Activated naive CD4-positive, alpha-beta T cell treated with anti-CD3 and anti-CD28 coated beads for 36 hours (primary cell): ENCODE data around the gene GRIN2C. TPM values are rescaled to one million over a fixed set of nuclear protein-coding genes. Genes with fewer than 3 reads are reported as not detected.
"Not testable (repeated sequence)": the region's sequence is repeated elsewhere in the genome, so short reads cannot be mapped to it uniquely, and the experiment has no call there.

Experiments used
- CTCF ChIA-PET: fragments of 350-600 bp; sonication (Branson Sonifier 250); formaldehyde crosslinking; loops from one replicate; lab custom pipeline; 2021; ENCODE audit warnings: antibody characterized with exemption; lab: Charles Lee
- DNase-seq: peaks from one replicate; pipeline ENCODE4 v3.0.0-alpha.2; 2020
- H3K27ac Mint-ChIP-seq: one replicate; pipeline ENCODE4 v1.8.0; 2021; ENCODE audit warnings: mild to moderate bottlenecking, mixed read lengths
- H3K27me3 Mint-ChIP-seq: one replicate; pipeline ENCODE4 v1.8.0; 2021; ENCODE audit warnings: low read depth, mixed read lengths
- H3K36me3 Mint-ChIP-seq: one replicate; pipeline ENCODE4 v1.8.0; 2021; ENCODE audit warnings: low read depth, mixed read lengths
- H3K4me1 Mint-ChIP-seq: one replicate; pipeline ENCODE4 v1.8.0; 2021; ENCODE audit warnings: low read depth, mixed read lengths
- H3K4me3 Mint-ChIP-seq: one replicate; pipeline ENCODE4 v1.8.0; 2021; ENCODE audit warnings: mild to moderate bottlenecking, moderate library complexity, mixed read lengths
- H3K9me3 Mint-ChIP-seq: one replicate; pipeline ENCODE4 v1.8.0; 2021; ENCODE audit warnings: mixed read lengths
- intact Hi-C: fragments of 100-400 bp; cut with micrococcal nuclease; formaldehyde crosslinking; loops from one replicate; pipeline ENCODE4 v1.15.1; 2023
- total RNA-seq, 2 experiments: library from RNA; stranded (reverse); gene quantifications; one replicate each; pipeline ENCODE4 v1.2.3, GENCODE V29; 2021

Gene GRIN2C
- under 1 TPM in 1 of 2 experiments, not detected in 1; 0.07 TPM for total RNA-seq

- Mint-ChIP-seq H3K4me1 (peaks cover 15% of the 10 kb centered on the region), H3K9me3 (no peaks in the 10 kb centered on the region), H3K27me3 (peaks cover 50% of the 10 kb centered on the region), H3K36me3 (peaks cover 5% of the 10 kb centered on the region), H3K4me3 (peak within 1 kb of the TSS; percentile 32), H3K27ac (no peak within 1 kb of the TSS)
- DNase-seq, result no peak
- intact Hi-C loops, result no loop called here
- CTCF ChIA-PET, result interaction anchor here (0.9 to 10.0 kb wide), 7 partner anchors 16 to 202 kb away, joined by 3 to 165 read pairs (median 3); no protein-coding TSS in a partner anchor
Observed at GRCh38 chr17:74859459-74860228, at the start of gene GRIN2C. TSS of gene GRIN2C (minus strand) at chr17:74859885. CDS start at chr17:74855092, 4,793 bp downstream.

- H3K27ac Mint-ChIP-seq, H3K4me1 Mint-ChIP-seq, H3K4me3 Mint-ChIP-seq, DNase-seq, intact Hi-C loops, CTCF ChIA-PET, H3K9me3 Mint-ChIP-seq, H3K36me3 Mint-ChIP-seq, H3K27me3 Mint-ChIP-seq: not testable (repeated sequence)
Observed at GRCh38 chr17:74909097-74909496, 49.4 kb upstream of the GRIN2C start.

DNA sequence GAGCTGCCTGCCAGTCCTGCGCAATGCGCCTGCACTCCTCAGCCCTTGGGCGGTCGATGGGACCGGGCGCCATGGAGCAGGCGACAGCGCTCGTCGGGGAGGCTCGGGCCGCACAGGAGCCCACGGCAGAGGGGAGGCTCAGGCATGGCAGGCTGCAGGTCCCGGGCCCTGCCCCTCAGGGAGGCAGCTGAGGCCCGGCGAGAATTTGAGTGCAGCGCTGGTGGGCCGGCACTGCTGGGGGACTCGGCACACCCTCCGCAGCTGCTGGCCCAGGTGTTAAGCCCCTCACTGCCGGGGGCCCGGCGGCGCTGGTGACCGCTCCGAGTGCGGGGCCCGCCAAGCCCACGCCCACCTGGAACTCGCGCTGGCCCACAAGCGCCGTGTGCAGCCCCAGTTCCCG lies 47.3 kb upstream of the GRIN2C start:
- no peak overlapping the region for H3K27ac Mint-ChIP-seq
- no peak for DNase-seq
- no peaks in the 10 kb centered on the region for H3K27me3 Mint-ChIP-seq
- CTCF ChIA-PET, result interaction anchor here (0.6 to 1.3 kb wide), 2 partner anchors 54 to 110 kb away, joined by 4 to 6 read pairs; no protein-coding TSS in a partner anchor
- intact Hi-C loops, result no loop called here
- no peak overlapping the region for H3K4me3 Mint-ChIP-seq
- no peaks in the 10 kb centered on the region for H3K9me3 Mint-ChIP-seq
- no peaks in the 10 kb centered on the region for H3K36me3 Mint-ChIP-seq
- H3K4me1 Mint-ChIP-seq, result no peaks in the 10 kb centered on the region

- H3K36me3 Mint-ChIP-seq, intact Hi-C loops, H3K27me3 Mint-ChIP-seq, H3K4me1 Mint-ChIP-seq, DNase-seq, H3K9me3 Mint-ChIP-seq, H3K4me3 Mint-ChIP-seq, H3K27ac Mint-ChIP-seq: not testable (repeated sequence)
- CTCF ChIA-PET, result interaction anchor here (1.3 kb wide), 2 partner anchors 46 to 54 kb away, joined by 5 to 6 read pairs; no protein-coding TSS in a partner anchor
Observed at GRCh38 chr17:74906214-74906793, 46.6 kb upstream of the GRIN2C start.

DNA sequence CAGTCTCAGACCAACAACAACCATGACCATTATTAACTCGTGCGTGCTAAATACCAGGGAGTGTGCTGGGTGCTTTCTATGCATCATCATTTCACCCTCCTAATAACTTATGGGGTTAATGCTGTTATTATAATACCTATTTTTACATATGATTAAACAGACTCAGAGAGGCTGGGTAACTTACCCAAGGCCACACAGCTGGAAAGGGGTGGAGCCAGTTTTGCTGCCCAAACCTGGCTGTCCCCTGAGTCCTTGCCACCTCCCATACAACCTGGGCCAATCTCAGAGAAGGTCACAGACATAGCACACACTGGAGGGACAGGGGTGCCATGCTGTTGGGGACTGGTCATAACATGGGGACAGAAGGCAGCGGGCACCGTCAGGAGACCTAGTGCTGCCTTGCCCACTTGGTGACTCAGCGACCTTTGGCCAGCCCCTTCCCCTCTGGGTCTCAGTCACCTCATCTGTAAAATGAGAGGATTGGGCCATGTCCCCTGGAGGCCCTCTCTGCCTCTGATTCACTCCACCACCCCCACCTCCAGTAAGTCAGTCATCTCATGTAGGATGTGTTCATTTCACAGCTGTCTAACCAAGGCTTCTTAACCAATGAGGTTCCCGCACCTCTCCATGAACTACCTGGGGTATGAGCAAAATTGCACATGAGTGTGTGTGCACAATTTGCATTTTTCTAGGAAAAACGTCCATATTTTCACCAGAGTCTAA lies 45.2 kb upstream of the GRIN2C start:
- Mint-ChIP-seq H3K9me3 (no peaks in the 10 kb centered on the region), H3K27ac (no peak overlapping the region), H3K4me3 (no peak overlapping the region), H3K27me3 (no peaks in the 10 kb centered on the region), H3K4me1 (no peaks in the 10 kb centered on the region), H3K36me3 (no peaks in the 10 kb centered on the region)
- intact Hi-C loops, result no loop called here
- DNase-seq, result no peak
- CTCF ChIA-PET, result no interaction called here

DNA sequence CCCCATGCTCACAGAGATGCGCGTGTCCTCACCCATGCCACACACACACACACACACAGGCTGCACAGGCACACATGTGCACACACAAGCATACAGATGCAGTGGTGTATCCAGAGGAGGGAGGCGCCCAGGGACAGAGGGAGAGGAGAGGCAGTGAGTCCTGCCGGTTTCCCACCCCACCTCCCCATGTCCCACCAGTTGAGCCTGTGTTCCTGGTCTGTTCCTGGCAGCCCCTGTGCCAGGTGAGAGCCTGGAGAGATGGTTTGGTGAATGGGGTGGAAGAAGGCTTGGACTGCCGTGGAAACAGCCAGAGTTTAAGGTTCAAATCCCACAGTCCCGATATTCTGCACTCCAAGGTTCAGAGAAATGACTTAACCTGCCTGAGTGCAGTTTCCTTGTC lies 44.0 kb upstream of the GRIN2C start:
- intact Hi-C loops, result no loop called here
- Mint-ChIP-seq H3K27me3 (no peaks in the 10 kb centered on the region), H3K4me1 (no peaks in the 10 kb centered on the region), H3K9me3 (no peaks in the 10 kb centered on the region), H3K4me3 (no peak overlapping the region), H3K27ac (no peak overlapping the region), H3K36me3 (no peaks in the 10 kb centered on the region)
- DNase-seq, result no peak
- CTCF ChIA-PET, result no interaction called here

DNA sequence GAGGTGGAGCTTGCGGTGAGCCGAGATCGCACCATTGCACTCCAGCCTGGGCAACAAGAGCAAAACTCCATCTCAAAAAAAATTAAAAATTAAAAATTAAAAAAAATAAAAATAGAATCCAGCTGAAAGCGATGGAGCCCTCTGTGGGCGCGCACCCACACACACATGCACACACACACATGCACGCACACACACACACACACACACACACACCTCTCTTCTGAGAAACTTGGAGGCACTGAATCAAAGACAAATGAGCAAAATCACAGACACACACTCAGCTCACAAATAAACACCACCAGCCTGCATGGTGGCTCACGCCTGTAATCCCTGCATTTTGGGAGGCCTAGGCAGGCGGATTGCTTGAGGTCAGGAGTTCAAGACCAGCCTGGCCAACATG lies 43.3 kb upstream of the GRIN2C start:
- intact Hi-C loops, result no loop called here
- H3K27ac Mint-ChIP-seq, result no peak overlapping the region
- CTCF ChIA-PET, result no interaction called here
- no peaks in the 10 kb centered on the region for H3K36me3 Mint-ChIP-seq
- H3K4me3 Mint-ChIP-seq, result no peak overlapping the region
- no peaks in the 10 kb centered on the region for H3K9me3 Mint-ChIP-seq
- H3K27me3 Mint-ChIP-seq, result no peaks in the 10 kb centered on the region
- no peaks in the 10 kb centered on the region for H3K4me1 Mint-ChIP-seq
- DNase-seq, result no peak

DNA sequence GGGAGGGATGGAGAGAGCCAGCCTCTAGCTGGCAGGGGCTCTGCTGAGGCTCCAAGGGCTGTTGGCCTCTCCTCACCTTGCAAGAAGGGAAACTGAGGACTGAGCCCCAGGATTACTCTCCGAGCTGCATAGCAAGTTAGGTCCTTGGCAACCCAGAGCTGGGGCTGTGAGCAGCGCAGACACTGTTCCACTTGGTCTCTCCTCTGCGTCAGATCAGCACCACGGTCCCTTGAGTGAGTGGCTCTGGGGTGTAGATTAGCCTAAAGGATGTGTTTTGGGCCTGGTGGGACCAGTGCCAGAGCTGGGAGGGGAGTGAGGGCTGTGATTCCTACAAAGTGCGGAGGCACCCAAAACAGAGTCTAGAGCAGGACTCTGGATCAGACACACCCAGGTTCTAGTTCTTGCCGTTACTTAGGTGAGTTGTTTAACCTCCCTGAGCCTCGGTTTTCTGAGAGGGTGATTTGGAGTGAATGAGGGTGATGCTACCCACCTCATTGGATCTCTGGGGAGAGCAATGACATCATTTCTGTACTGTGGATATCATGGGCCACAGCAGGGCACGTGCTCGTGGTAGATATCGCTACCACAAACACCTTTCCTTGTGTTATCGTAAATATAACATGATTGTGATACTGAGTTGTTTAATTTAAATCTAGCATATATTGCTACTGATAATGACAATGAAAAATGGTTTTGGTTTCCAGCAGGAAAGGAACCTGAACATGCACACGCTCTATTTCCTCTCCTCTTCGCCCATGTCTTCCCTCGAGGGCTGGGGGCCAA lies 41.9 kb upstream of the GRIN2C start:
- no peaks in the 10 kb centered on the region for H3K36me3 Mint-ChIP-seq
- H3K27ac Mint-ChIP-seq, result no peak overlapping the region
- DNase-seq, result no peak
- no peaks in the 10 kb centered on the region for H3K27me3 Mint-ChIP-seq
- H3K4me3 Mint-ChIP-seq, result no peak overlapping the region
- no peaks in the 10 kb centered on the region for H3K9me3 Mint-ChIP-seq
- no peaks in the 10 kb centered on the region for H3K4me1 Mint-ChIP-seq
- CTCF ChIA-PET, result interaction anchor here (0.6 kb wide), 1 partner anchor 56 kb away, joined by 3 read pairs; no protein-coding TSS in a partner anchor
- intact Hi-C loops, result no loop called here

GRCh38 chr17:74900208-74900607 lies 40.5 kb upstream of the GRIN2C start:
- no peaks in the 10 kb centered on the region for H3K36me3 Mint-ChIP-seq
- no peak overlapping the region for H3K27ac Mint-ChIP-seq
- CTCF ChIA-PET, result interaction anchor here (1.1 kb wide), 1 partner anchor 61 kb away, joined by 3 read pairs; no protein-coding TSS in a partner anchor
- H3K4me1 Mint-ChIP-seq, result no peaks in the 10 kb centered on the region
- H3K27me3 Mint-ChIP-seq, result no peaks in the 10 kb centered on the region
- intact Hi-C loops, result no loop called here
- H3K4me3 Mint-ChIP-seq, result no peak overlapping the region
- DNase-seq, result no peak
- no peaks in the 10 kb centered on the region for H3K9me3 Mint-ChIP-seq

- CTCF ChIA-PET, result interaction anchor here (0.6 to 1.0 kb wide), 3 partner anchors 17 to 107 kb away, joined by 3 read pairs; no protein-coding TSS in a partner anchor
- Mint-ChIP-seq H3K9me3 (no peaks in the 10 kb centered on the region), H3K27ac (no peak overlapping the region), H3K4me3 (no peak overlapping the region), H3K36me3 (no peaks in the 10 kb centered on the region), H3K27me3 (peaks cover 13% of the 10 kb centered on the region), H3K4me1 (peaks cover 2% of the 10 kb centered on the region)
- intact Hi-C loops, result no loop called here
- no peak for DNase-seq
Observed at GRCh38 chr17:74898376-74898946, 38.8 kb upstream of the GRIN2C start.

DNA sequence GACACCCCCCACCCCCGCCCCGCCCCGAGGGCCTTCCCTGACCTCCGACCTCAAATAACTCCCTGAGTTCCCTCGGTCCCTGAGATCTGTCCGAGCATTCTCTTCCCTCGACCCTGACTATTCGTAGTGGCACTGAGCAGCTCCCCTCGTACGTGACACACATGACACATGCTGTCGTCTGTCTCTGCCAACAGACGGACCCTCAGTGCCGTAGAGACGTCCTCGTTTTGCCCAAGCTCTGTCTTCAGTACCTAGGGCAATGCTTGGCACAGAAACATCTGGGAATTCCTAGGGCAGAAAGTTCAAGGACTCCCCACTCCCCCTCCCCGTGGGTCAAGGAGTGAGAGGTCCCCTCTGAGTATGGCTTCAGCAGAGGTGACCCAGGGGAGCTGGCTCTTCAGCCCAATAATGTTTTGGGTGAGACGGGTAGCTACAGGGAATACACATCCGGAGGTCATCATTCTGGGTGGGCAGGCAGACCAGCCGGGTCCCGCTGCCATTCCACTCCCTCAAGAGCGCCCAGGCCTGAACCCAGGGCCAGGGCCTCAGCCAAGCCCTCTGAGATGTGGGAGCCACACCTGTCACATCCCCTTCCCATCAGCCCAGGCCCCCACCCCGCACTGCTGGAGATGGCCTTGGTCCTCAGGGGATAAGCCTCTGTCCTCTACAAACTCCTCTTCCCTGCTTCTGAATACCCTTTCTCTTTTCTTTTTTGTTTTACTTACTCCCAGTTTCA lies 34.4 kb upstream of the GRIN2C start:
- Mint-ChIP-seq H3K27me3 (peaks cover 23% of the 10 kb centered on the region), H3K36me3 (no peaks in the 10 kb centered on the region), H3K4me3 (peak overlapping the region; percentile 43), H3K4me1 (peaks cover 2% of the 10 kb centered on the region), H3K27ac (no peak overlapping the region), H3K9me3 (no peaks in the 10 kb centered on the region)
- DNase-seq, result no peak
- intact Hi-C loops, result no loop called here
- CTCF ChIA-PET, result no interaction called here
